Mesothelial cell of epicardium (in vitro differentiated cells): ENCODE data around the gene DHRS9. TPM values are rescaled to one million over a fixed set of nuclear protein-coding genes. Genes with fewer than 3 reads are reported as not detected.

ENCODE experiments used
- DNase-seq, 2 experiments: peaks; one replicate each; pipeline ENCODE4 v3.0.0; 2021; ENCODE audit warnings: low spot score in 2 of 2; ENCODE audit not compliant: unreplicated experiment in 2 of 2
- H3K27ac Mint-ChIP-seq: 2 replicates; pipeline ENCODE4 v1.8.0; 2021; ENCODE audit warnings: mixed read lengths
- H3K27me3 Mint-ChIP-seq: 2 replicates; pipeline ENCODE4 v1.8.0; 2021; ENCODE audit warnings: low read depth, mixed read lengths
- H3K36me3 Mint-ChIP-seq: 2 replicates; pipeline ENCODE4 v1.8.0; 2021; ENCODE audit warnings: mixed read lengths
- H3K4me1 Mint-ChIP-seq: 2 replicates; pipeline ENCODE4 v1.8.0; 2021; ENCODE audit warnings: mixed read lengths
- H3K4me3 Mint-ChIP-seq: 2 replicates; pipeline ENCODE4 v1.8.0; 2021; ENCODE audit warnings: mild to moderate bottlenecking, moderate library complexity, mixed read lengths
- H3K9me3 Mint-ChIP-seq: 2 replicates; pipeline ENCODE4 v1.8.0; 2021; ENCODE audit warnings: mixed read lengths
- CTCF ChIP-seq: fragments of 200-600 bp; sonication (generic); IDR thresholded peaks from one replicate; pipeline ENCODE4 v1.5.0; 2021; ENCODE audit warnings: antibody characterized with exemption; ENCODE audit not compliant: unreplicated experiment
- total RNA-seq: library from RNA; stranded (reverse); gene quantifications from 3 replicates; pipeline ENCODE4 v1.2.1, GENCODE V29; 2021

DHRS9 gene
- total RNA-seq, 1 donor from 2014 or later, result 0.16 TPM

DNA sequence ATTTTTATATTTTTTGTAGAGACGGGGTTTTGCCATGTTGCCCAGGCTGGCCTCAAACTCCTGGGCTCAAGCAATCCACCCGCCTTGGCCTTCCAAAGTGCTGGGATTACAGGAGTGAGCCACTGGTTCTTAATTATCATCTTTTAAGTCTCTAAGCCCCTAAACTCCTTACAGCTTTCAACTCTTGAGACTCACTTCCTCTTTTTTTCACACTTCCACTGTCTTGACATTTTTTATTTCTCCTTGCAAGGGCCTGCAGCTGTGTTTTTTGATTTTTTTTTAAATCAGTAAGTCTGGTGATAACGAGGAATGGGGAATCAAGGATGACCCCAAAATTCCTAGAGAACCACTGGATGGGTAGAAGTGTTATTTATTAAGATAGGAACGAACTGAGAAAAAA, 29.7 kb upstream of the DHRS9 start:
- peaks cover 24% of the 10 kb centered on the region for H3K9me3 Mint-ChIP-seq
- H3K36me3 Mint-ChIP-seq, result peaks cover 8% of the 10 kb centered on the region
- H3K27me3 Mint-ChIP-seq, result no peaks in the 10 kb centered on the region
- no peaks in the 10 kb centered on the region for H3K4me1 Mint-ChIP-seq
- DNase-seq, result no peak
- H3K27ac Mint-ChIP-seq, result no peak overlapping the region
- no peak overlapping the region for H3K4me3 Mint-ChIP-seq
- TF ChIP-seq CTCF, result no peak

- peaks cover 35% of the 10 kb centered on the region for H3K9me3 Mint-ChIP-seq
- DNase-seq, result no peak
- H3K36me3 Mint-ChIP-seq, result peaks cover 10% of the 10 kb centered on the region
- H3K4me3 Mint-ChIP-seq, result no peak overlapping the region
- H3K4me1 Mint-ChIP-seq, result no peaks in the 10 kb centered on the region
- TF ChIP-seq CTCF, result no peak
- no peak overlapping the region for H3K27ac Mint-ChIP-seq
- H3K27me3 Mint-ChIP-seq, result no peaks in the 10 kb centered on the region
Observed at GRCh38 chr2:169041594-169041993, 27.8 kb upstream of the DHRS9 start.

- H3K4me1 Mint-ChIP-seq, result no peaks in the 10 kb centered on the region
- peaks cover 10% of the 10 kb centered on the region for H3K36me3 Mint-ChIP-seq
- H3K9me3 Mint-ChIP-seq, result peaks cover 35% of the 10 kb centered on the region
- no peak overlapping the region for H3K27ac Mint-ChIP-seq
- no peak for DNase-seq
- H3K4me3 Mint-ChIP-seq, result no peak overlapping the region
- no peak for TF ChIP-seq CTCF
- no peaks in the 10 kb centered on the region for H3K27me3 Mint-ChIP-seq
Observed at GRCh38 chr2:169042856-169043255, 26.5 kb upstream of the DHRS9 start.

DNA sequence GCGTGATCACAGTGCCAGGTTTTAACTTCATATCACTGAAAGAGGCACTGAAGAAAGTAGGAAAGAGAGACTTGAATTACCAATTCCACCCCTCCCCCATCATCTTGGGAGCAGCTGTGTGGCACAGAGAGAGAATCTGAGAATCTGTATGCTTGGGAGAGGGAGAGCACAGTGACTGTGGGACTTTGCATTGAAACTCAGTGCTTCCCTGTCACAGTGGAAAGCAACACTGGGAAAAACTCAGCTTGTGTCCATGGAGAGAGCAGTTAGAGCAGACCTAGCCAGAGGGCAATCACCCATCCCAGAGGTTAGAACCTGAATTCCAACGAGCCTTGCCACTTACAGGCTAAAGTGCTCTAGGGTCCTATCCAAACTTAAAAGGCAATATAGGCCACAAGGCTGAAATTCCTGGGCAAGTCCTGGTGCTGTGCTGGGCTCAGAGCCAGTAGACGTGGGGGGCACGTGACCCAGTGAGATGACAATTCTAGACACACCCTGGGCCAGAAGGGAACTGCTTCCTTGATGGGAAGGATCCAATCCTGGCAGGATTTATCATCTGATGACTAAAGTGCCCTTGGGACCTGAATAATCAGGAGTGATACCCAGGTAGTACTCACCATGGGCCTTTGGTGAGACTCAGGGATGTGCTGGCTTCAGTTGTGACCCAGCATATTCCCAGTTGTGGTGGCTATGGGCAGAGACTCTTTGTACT, 22.8 kb upstream of the DHRS9 start:
- Mint-ChIP-seq H3K9me3 (peaks cover 34% of the 10 kb centered on the region), H3K27me3 (no peaks in the 10 kb centered on the region), H3K4me1 (no peaks in the 10 kb centered on the region), H3K36me3 (peaks cover 10% of the 10 kb centered on the region), H3K27ac (no peak overlapping the region), H3K4me3 (no peak overlapping the region)
- DNase-seq, result no peak
- no peak for TF ChIP-seq CTCF

GRCh38 chr2:169047256-169048250, 21.8 kb upstream of the DHRS9 start:
- TF ChIP-seq CTCF, result no peak
- no peak for DNase-seq
- peaks cover 24% of the 10 kb centered on the region for H3K9me3 Mint-ChIP-seq
- no peak overlapping the region for H3K27ac Mint-ChIP-seq
- H3K27me3 Mint-ChIP-seq, result no peaks in the 10 kb centered on the region
- H3K36me3 Mint-ChIP-seq, result peaks cover 10% of the 10 kb centered on the region
- no peak overlapping the region for H3K4me3 Mint-ChIP-seq
- H3K4me1 Mint-ChIP-seq, result no peaks in the 10 kb centered on the region
